GM19438 (cell line): ENCODE results near the gene AK1.

Experiments used
- ATAC-seq: cut with Tn5 transposase; IDR thresholded peaks from one replicate; pipeline ENCODE4 v1.9.1; 2021; ENCODE audit warnings: low read depth; ENCODE audit not compliant: unreplicated experiment

AK1 gene

GRCh38 chr9:127869310-127870152 is 7.9 kb downstream of the AK1 start:
- no peak for ATAC-seq

GRCh38 chr9:127868278-127868902 is 9.1 kb downstream of the AK1 start:
- ATAC-seq: no peak

GRCh38 chr9:127867356-127868277 is 9.9 kb downstream of the AK1 start:
- no peak for ATAC-seq

DNA sequence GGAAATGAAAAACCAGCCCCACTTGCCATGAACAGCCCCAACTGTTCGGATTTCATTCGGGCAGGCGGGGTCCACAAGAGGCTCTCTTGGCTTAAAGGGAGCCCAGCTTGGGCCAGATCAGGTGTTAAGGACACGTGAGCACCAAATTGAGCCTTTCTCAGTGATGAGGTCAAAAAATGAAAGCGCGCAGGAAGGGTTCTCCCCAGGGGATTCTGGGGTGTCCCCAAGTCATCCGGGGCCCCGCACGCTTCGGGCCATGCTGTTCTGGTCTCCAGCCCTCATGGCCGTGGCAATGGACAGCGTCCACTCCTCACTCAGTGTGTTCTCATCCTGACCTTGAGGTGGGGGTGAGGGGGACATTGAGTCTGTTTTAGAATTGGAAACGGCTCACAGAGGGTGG is 10.9 kb downstream of the AK1 start:
- no peak for ATAC-seq

GRCh38 chr9:127865645-127866464 is 11.6 kb downstream of the AK1 start:
- no peak for ATAC-seq

- no peak for ATAC-seq
Observed at GRCh38 chr9:127863191-127863621, 14.3 kb downstream of the AK1 start.

- ATAC-seq: no peak
Observed at GRCh38 chr9:127862075-127863011, 15.1 kb downstream of the AK1 start.

DNA sequence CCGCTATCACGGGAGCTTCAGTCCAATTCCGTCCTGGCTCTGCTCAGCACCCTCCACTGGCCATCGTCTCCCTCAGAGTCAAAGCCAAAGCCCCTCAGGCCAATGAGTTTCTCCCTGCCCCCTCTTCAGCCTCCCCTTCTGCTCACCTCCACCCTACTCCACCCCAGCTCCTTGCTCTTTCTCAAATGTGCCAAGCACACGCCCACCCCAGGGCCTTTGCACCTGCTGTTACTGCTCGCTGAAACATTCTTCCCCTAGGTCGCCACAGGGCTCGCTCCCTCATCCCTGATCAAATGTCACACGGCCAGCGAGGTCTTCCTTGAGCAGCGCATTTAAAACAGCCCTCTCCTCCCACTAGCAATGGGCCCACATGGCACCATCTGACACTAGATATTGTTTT is 16.7 kb downstream of the AK1 start:
- ATAC-seq: no peak

DNA sequence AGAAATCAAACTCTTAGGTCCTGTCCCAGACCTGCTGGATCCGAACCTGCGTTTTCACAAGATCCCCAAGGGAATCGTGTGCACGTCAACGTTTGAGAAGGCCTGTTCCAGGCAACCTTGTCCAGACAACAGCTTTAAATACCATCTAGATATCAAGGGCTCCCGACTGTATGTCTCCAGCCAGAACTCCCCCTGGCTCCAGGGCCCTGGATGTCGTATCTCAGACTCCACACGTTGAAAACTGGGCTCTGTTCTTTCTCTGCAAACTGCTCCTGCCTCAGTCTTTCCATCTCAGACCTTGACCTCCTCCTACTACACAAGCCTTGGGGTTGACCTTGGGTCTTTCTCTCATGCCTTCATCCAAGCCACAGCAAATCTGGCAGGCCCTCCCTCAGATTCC is 17.2 kb downstream of the AK1 start:
- ATAC-seq: no peak

DNA sequence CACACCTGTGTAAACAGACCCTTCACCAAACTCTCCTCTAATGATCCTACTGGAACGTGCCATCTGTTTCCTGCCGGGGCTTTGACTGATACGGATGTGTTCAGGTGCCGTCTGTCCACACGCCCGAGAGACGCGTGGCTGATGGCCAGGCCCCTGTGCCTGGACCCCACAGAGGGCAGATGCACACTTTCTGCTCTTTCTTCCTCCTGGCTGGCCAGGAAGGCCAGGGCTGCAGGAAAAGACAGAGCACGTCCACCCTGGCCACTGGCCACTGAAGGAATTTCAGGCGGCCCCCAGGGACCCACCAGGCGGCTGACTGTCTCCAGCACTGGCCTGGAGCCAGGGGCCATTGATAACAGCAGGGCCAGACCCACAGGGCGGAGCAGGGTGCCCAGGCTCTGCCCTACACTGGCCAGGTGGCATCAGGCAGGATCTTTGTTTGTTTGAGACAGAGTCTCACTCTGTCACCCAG is 19.4 kb downstream of the AK1 start:
- no peak for ATAC-seq

DNA sequence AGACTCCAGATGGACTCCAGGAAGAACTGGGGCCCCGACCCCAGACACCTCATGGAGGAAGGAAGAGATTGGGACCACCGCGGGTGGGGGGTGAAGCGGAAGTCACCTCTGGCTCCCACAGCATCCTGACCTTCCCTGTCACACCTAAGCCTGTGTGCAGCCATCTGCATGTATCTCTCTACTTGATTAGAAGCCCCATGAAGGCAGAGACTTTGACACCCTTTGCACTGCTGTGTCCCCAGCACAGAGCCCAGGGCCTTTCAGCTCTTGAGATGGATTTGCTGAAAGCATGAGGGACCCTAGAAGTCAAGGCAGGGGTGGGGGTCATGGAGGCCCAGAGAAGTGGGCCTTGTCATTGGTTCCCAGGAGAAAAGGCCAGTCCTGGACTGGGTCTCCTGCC is 20.2 kb downstream of the AK1 start:
- no peak for ATAC-seq

DNA sequence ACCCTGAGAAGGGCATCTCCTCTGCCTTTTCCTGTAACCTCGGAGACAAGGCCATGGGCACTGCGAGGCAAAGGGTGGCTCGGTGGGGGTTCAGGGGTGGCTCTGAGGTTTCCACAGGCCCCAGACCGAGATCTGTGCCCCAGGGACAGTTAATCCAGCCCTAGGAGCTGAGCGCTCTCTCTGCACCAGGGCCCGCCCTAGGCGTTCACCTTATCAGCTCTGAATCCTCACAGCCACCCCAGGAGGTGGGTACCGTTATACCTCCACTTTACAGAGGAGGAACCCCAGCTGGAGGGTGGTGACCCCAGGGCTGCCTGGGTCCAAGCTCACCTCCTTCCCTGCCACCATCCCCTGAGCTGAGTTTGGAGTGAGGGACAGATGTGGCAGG is 20.8 kb downstream of the AK1 start:
- no peak for ATAC-seq

DNA sequence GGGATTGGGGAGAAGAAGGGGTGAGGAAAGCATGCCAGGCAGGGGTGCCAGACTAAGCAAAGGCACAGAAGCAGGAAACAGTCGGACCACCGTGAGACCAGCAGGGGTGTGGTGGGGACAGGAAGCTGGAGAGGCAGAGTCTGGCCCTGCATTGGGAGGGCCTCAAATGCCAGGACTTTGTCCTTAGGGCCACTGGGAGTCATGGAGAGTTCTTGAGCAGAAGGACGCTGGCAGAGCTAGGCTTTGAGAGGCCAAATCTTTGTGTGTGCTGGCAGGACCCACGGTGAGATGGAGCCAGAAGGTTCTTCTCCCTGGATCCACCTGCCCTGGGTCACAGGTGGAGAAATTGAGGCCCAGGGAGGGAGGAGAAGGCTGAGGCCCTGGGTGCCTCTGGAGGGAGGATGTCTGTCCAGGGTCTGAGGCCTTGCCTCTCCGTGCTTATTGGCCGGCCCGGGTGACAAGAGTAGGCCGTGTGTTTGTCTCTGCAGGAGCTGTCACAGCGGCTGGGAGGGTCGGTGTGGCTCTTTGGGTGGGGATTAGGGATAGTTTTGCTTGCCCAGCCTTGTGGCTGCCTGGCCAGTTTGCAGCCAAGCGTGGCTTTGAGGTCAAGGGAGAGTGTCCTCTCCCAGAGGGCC is 21.3 kb downstream of the AK1 start:
- ATAC-seq: no peak

- no peak for ATAC-seq
Observed at GRCh38 chr9:127855522-127855921, 22.0 kb downstream of the AK1 start.

DNA sequence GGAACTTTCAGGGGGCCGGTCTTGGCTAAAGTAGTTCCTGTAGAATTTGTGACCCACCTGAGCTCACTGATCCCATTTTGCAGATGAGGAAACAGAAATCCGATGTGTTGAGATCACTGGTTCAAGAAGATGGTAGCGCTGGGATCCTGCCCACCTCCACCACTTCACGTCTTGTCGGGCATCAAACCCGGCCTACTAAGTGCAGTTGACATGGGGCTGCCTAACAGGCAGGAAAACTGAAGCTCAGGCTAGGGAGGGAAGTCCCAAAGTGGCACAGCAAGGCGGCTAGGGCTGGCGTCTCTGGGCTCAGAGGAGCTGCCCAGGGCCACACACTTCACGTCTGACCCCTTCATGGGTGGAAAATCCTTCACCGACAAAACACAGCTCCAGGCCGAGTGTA is 22.5 kb downstream of the AK1 start:
- ATAC-seq: no peak

GRCh38 chr9:127854184-127854806 is 23.2 kb downstream of the AK1 start, which contains the start of gene ENG:
Gene ENG (minus strand): TSS chr9:127854658. CDS start chr9:127854355, 303 bp downstream.
- no peak for ATAC-seq

DNA sequence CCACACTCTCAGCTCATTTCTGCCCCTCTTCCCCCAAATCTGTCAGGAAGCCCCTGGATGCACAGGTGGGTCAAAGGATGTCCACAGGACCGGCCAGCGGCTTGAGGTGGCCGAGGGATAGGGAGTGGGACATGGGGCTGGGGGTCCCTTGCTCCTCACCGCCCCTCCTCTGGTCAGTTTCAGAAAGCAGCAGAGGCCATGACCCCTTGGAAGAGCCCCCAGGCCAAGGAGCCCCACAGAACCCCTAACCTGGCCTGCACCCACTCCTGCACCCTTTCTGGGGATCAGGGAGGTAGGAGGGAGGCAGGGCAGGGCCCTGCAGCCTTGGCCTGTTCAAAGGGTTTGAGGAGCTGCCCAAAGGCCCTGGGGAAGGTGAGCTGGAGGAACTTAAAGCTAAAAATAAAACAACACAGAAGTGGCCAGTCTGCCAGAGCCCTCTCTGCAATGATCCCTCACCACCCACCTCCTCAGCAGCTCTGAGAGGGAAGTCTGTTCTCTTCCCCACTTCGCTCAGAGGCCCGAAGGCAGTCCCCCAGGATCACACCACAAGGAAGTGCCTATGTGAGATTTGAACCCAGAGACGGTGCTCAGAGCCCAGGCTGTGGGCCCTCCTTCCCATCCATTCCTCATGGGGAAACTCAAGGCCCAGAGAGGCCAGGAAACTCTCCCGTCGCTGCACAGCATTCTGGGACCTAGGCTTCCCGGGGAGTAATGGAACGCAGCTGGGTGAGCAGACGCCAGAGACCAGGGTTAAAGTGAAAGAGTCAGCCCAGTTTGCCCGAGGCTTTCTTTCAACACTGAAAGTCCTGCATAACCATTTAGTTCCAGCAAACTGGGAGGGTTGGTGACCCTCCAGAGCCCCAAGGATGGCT is 23.9 kb downstream of the AK1 start:
- no peak for ATAC-seq
